Inferior parietal cortex (tissue), 1 donor: Measurements from ENCODE around the gene CCDC149.

Experiments
- DNase-seq: peaks from one replicate; pipeline ENCODE4 v3.0.0-alpha.2; 2016; ENCODE audit errors: extremely low spot score

Gene CCDC149

GRCh38 chr4:24802648-24803047 is 110.2 kb downstream of the CCDC149 start:
- DNase-seq, result no peak

- no peak for DNase-seq
Measured at GRCh38 chr4:24801136-24801855, 111.5 kb downstream of the CCDC149 start.

GRCh38 chr4:24800325-24800895 is 112.4 kb downstream of the CCDC149 start:
- no peak for DNase-seq

DNA sequence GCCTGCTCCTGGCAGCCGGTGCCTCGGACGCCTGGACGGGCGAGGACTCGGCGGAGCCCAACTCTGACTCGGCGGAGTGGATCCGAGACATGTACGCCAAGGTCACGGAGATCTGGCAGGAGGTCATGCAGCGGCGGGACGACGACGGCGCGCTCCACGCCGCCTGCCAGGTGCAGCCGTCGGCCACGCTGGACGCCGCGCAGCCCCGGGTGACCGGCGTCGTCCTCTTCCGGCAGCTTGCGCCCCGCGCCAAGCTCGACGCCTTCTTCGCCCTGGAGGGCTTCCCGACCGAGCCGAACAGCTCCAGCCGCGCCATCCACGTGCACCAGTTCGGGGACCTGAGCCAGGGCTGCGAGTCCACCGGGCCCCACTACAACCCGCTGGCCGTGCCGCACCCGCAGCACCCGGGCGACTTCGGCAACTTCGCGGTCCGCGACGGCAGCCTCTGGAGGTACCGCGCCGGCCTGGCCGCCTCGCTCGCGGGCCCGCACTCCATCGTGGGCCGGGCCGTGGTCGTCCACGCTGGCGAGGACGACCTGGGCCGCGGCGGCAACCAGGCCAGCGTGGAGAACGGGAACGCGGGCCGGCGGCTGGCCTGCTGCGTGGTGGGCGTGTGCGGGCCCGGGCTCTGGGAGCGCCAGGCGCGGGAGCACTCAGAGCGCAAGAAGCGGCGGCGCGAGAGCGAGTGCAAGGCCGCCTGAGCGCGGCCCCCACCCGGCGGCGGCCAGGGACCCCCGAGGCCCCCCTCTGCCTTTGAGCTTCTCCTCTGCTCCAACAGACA is 113.1 kb downstream of the CCDC149 start:
- no peak for DNase-seq

DNA sequence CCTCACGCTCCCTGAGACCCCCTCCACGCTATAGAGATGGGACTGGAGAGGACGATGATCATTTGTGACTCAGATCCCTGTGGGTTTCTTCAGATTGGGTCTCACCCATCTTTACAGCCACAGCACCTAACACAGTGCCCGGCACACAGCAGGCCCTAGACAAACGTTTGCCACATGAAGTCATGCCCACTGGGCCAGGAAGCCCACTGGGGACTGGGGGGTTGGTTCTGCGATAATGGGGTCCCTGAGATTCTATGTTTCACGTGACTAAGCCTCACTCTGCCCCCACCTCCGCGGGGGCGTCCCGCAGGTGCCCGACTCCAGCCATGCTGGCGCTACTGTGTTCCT is 113.7 kb downstream of the CCDC149 start:
- no peak for DNase-seq

GRCh38 chr4:24798036-24798610 is 114.7 kb downstream of the CCDC149 start:
- no peak for DNase-seq

- no peak for DNase-seq
Measured at GRCh38 chr4:24796620-24797019, 116.2 kb downstream of the CCDC149 start.

- DNase-seq, result no peak
Measured at GRCh38 chr4:24795666-24796381, 117.0 kb downstream of the CCDC149 start.

DNA sequence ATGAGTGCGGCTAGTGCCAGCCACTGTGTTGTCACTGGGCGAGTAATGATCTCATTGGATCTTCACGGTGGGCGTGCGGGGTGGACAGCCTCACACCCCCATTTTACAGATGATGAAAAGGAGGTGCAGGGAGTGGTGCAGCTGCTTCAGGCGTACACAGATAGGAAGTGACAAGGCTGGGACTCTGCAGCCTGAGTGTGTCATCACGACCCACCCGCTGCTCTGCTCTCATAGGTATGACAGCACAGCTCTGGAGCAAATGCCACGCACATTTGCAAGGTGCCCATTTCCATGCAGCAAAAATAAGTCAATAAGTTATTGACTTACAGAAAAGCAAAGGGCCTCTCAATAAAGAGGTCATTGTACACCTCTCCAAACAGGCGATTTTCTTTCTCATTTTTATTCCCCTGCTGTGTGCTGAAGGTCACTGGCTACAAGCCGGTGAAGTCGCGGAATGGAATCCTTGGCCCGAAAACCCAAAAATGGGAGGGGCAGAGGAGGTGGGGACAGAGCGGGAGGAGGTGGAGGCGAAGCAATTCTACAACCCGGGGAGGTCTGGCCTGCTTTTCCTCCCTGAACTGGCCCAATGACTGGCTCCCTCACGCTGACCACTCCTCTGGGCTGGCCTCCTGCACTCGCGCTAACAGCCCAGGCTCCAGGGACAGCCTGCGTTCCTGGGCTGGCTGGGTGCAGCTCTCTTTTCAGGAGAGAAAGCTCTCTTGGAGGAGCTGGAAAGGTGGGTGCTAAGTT is 117.8 kb downstream of the CCDC149 start, which contains the start of gene SOD3:
Gene SOD3 (plus strand): TSS at position 658 of the 750 bp plus-strand sequence. CDS start 3,949 bp downstream, outside the sequence.
- no peak for DNase-seq

GRCh38 chr4:24794480-24794879 is 118.4 kb downstream of the CCDC149 start:
- DNase-seq, result no peak

GRCh38 chr4:24794051-24794450 is 118.8 kb downstream of the CCDC149 start:
- no peak for DNase-seq

DNA sequence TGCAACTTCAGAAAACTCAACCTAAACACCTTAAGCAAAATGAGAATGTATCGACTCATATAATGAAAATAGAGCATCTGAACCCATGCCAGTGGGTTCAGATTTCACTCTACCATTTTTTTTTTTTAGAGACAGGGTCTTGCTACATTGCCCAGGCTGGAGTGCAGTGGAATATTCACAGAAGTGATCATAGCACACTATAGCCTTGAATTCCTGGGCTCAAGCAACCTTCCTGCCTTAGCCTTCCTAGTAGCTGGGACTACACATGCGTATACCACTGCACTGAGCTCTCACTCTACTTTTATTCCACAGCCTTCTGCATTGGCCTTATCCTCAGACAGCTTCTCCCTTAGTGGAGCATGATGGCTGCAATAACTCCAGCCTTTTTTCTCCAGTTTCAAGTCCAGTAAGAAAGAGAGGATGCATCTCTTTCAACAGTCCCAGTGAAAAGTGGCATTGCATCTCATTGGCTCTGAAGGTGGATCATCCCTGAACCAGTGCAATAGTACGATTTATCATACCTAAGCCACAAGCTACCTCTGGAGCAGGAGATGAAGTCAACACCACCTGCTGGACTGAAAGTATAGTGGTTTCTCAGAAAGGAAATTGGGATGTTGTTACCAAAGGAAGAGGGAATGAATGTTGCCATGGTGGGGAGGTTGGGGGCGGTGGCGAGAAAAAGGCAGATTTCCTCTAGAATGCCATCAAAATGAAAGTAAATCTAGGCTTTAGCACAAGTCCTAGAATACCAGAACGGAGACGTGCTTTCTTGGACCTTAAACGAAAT is 119.4 kb downstream of the CCDC149 start:
- no peak for DNase-seq

GRCh38 chr4:24792552-24792951 is 120.3 kb downstream of the CCDC149 start:
- DNase-seq, result no peak

- DNase-seq, result no peak
Measured at GRCh38 chr4:24791043-24791442, 121.8 kb downstream of the CCDC149 start.

- no peak for DNase-seq
Measured at GRCh38 chr4:24783506-24783905, 129.3 kb downstream of the CCDC149 start.

DNA sequence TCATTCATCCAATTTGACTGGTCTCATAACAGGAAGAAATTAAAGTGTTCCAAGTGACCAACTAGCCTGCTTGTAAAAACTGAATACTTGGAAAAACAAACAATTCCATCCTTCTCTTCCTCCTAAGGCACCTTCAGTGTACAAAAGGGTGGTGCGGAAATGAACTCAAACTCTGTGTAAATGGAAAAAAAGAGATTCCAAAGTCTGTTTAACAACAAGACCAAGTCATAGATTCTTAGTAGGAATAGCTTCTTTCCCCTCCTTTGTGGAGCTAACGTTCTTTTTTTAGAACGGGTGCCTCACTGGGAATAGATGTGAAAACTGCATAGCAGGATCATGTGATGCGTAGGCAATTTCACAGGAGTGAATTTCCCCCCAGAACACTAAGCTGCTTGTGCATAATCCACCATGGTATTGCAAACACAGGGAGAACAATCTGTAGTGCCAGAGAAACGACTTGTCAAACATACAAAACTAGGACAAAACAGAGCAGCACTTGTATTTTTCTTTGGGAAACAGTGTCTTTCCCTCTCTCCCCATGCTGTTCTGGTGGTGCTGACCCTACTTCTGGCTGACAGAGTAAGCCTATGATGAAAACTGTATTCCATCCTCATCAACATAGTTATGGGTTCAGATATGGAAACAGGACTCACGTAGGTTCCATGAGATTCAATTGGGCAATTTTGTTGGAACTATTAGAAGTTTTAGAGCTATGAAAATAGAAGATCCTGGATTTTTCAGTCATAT is 130.7 kb downstream of the CCDC149 start:
- DNase-seq, result peak; percentile 47

GRCh38 chr4:24780936-24781495 is 131.8 kb downstream of the CCDC149 start:
- no peak for DNase-seq

DNA sequence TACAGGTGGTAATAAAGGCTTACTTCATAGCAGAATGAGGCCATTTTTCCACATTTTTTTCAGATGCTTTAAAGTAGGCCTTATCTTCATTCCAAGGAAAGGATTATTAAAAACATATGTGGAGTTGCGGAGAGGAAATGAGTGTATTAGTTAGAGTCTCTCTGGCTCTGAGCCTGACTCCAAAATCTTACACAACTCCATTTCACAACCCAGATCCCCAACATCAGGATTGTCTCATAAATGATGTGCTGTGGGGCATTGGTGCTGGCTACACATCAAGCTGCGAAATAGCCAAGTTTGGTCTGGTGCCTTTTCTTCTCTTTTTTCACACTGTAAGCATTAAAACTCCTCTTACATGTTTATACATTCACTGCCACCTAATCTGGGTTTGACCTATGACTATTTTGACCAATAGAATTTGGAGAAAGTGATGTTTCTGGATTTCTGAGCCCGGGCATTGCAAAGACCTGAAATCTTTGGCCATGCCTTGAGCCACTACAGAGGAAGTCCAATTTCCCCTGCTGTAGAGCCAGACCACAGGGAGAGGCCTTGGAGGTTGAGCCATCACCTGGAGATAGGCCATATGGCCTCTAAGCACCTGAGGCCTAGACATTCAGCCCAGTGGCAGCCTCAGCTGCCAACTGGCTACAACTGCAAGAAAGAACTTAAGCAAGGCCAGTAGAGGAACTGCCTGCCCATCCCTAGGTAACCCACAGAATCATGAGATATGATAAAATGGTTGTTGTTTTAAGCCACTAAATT is 134.2 kb downstream of the CCDC149 start:
- no peak for DNase-seq
